Skeletal muscle tissue (tissue), 4 donors: ENCODE data around the gene TMTC3. TPM values are rescaled to one million over a fixed set of nuclear protein-coding genes. Genes with fewer than 3 reads are reported as not detected.
A peak's percentile ranks its signal among the peaks of the same experiment; 100 is the strongest.
"Not testable (repeated sequence)": the region's sequence is repeated elsewhere in the genome, so short reads cannot be mapped to it uniquely, and the experiment has no call there.

Source experiments
- H3K27ac ChIP-seq: one replicate; pipeline ENCODE4 v1.7.0; 2013; ENCODE audit warnings: mild to moderate bottlenecking, low read depth, low read length, inconsistent platforms
- H3K27me3 ChIP-seq, 3 donors: one replicate each; pipeline ENCODE4 v1.7.0; 2013; ENCODE audit warnings: low read length in 3 of 3; ENCODE audit not compliant: control insufficient read depth in 3 of 3, insufficient read depth in 3 of 3
- H3K36me3 ChIP-seq, 3 donors: one replicate each; pipeline ENCODE4 v1.7.0; 2013; ENCODE audit warnings: low read length in 3 of 3; ENCODE audit not compliant: control insufficient read depth in 3 of 3, insufficient read depth in 3 of 3
- H3K4me1 ChIP-seq, 3 donors: one replicate each; pipeline ENCODE4 v1.7.0; 2013; ENCODE audit warnings: low read length in 3 of 3, mild to moderate bottlenecking in 3 of 3; ENCODE audit not compliant: control insufficient read depth in 3 of 3, insufficient read depth in 3 of 3
- H3K4me3 ChIP-seq, 3 donors: one replicate each; pipeline ENCODE4 v1.7.0; 2013; ENCODE audit warnings: low read length in 3 of 3
- H3K9ac ChIP-seq, 3 donors: one replicate each; pipeline ENCODE4 v1.7.0; 2013; ENCODE audit warnings: low read length in 3 of 3, mild to moderate bottlenecking in 3 of 3, moderate library complexity in 2 of 3, low read depth in 1 of 3
- H3K9me3 ChIP-seq, 3 donors: one replicate each; pipeline ENCODE4 v1.7.0; 2013; ENCODE audit warnings: low read length in 3 of 3; ENCODE audit not compliant: control insufficient read depth in 3 of 3
- total RNA-seq: library from RNA; depleted of rRNA; stranded (reverse); fragments of >200 nt; gene quantifications from one replicate; pipeline ENCODE4 v1.2.3, GENCODE V29; 2014
- donor health status: Osteomylitis.

The TMTC3 gene
- total RNA-seq, 1 donor from 2014 or later, result 13.6 TPM

DNA sequence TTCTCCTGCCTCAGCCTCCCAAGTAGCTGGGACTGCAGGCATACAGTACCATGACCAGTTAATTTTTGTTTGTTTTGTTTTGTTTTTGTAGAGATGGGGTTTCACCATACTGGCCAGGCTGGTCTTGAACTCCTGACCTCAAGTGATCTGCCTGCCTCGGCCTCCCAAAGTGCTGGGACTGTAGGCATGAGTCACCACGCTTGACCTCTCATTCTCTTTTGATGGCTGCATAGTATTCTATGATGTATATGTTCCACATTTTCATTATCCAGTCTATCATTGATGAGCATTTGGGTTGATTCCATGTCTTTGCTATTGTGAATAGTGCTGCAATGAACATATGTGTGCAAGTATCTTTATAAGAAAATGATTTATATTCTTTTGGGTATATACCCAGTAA is 8.9 kb upstream of the TMTC3 start:
- not testable (repeated sequence) for H3K4me3 ChIP-seq, H3K27me3 ChIP-seq, H3K9ac ChIP-seq, H3K27ac ChIP-seq, H3K9me3 ChIP-seq, H3K36me3 ChIP-seq, H3K4me1 ChIP-seq

DNA sequence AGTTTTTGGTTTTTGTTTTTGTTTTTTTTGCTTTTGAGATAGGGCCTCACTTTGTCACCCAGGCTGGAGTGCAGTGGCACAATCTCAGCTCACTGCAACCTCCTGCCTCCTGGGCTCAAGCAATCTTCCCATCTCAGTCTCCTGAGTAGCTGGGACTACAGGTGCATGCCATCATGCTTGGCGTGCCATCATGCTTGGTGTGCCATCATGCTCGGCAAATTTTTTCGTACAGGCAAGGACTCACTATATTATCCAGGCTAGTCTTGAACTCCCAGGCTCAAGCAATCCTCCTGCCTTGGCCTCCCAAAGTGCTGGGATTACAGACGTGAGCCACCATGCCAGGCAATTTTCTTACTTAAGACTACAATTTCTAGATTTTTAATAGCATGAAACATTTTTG is 2.4 kb upstream of the TMTC3 start:
- H3K36me3 ChIP-seq, H3K9me3 ChIP-seq, H3K27me3 ChIP-seq, H3K27ac ChIP-seq, H3K9ac ChIP-seq, H3K4me3 ChIP-seq: not testable (repeated sequence)
- peaks cover 6 to 15% (median 14%) of the 10 kb centered on the region in 3 donors for H3K4me1 ChIP-seq

DNA sequence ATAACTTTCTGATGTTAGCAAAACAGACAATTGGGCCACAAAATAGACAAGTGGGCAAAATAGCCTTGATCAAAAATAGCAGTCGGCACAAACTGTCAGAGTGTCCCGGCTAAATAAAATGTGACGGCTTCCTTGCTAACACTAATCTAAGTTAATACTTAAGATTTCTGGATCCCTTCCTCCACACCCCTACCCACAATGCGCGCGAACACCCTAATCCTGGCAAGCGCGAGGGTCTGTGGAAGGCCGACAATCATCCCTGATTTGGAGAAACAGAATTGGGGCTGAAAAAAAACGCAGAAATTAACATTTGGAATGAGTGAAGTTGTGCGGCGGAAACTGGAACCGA is 708 bp upstream of the TMTC3 start:
- no peaks in the 10 kb centered on the region for H3K27me3 ChIP-seq
- H3K4me3 ChIP-seq, result peak overlapping the region; percentile 78 to 98 (median 92)

DNA sequence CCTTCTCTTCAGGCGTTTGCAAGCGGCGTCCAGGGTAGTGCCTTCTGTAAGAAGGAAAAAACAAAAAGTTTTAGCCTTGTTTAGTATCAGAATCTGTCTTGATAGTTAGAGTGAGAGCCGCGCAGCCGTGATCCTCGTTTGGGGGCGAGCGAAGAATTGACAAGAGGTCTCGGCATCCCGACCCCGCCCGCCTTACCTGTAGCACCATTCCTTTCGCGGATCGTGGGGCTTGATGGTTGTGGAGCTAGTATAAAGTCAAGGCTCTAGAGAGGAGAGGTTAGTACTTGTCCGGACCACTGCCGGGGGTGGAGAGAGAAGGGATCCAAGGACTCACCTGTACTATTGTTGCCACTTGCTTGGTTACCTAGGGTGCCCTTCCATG is 494 bp downstream of the TMTC3 start:
- peak overlapping the region; percentile 78 to 98 (median 92) for H3K4me3 ChIP-seq

More for the DNA sequence above, 708 bp upstream of the TMTC3 start:
- Histone ChIP-seq H3K9me3 (no peaks in the 10 kb centered on the region), H3K4me1 (peaks cover 6 to 15% (median 14%) of the 10 kb centered on the region in 3 donors), H3K9ac (peak overlapping the region; percentile 78 to 82 (median 79)), H3K27ac (peak overlapping the region; percentile 66), H3K36me3 (peaks cover 0 to 6% (median 0%) of the 10 kb centered on the region in 3 donors)

DNA sequence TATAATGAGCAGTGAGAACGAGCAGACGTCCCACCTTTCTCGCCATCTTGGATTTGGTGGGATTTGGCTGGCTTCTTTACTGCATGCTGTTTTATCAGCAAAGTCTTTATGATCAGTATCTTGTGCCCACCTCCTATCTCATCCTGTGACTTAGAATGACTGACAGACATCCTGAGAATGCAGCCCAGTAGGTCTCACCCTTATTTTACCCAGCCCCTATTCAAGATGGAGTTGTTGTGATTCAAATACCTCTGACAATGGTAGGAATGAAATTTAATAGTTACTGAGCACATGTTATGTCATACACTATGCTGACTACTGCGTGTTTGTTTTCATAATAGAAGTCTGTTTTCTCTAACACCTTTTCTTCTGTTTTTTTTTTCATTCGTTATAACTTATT is 1.9 kb downstream of the TMTC3 start:
- Histone ChIP-seq H3K36me3 (peaks cover 0 to 2% (median 0%) of the 10 kb centered on the region in 3 donors), H3K4me3 (no peak overlapping the region), H3K9ac (no peak overlapping the region), H3K27ac (no peak overlapping the region), H3K9me3 (no peaks in the 10 kb centered on the region), H3K4me1 (peaks cover 6 to 15% (median 14%) of the 10 kb centered on the region in 3 donors), H3K27me3 (no peaks in the 10 kb centered on the region)

More for the DNA sequence above, 494 bp downstream of the TMTC3 start:
- H3K9ac ChIP-seq, result peak overlapping the region; percentile 77 to 90 (median 85)
- peaks cover 0 to 6% (median 0%) of the 10 kb centered on the region in 3 donors for H3K36me3 ChIP-seq
- peak overlapping the region; percentile 14 for H3K27ac ChIP-seq
- H3K27me3 ChIP-seq, result no peaks in the 10 kb centered on the region
- peaks cover 6 to 15% (median 14%) of the 10 kb centered on the region in 3 donors for H3K4me1 ChIP-seq
- H3K9me3 ChIP-seq, result no peaks in the 10 kb centered on the region

DNA sequence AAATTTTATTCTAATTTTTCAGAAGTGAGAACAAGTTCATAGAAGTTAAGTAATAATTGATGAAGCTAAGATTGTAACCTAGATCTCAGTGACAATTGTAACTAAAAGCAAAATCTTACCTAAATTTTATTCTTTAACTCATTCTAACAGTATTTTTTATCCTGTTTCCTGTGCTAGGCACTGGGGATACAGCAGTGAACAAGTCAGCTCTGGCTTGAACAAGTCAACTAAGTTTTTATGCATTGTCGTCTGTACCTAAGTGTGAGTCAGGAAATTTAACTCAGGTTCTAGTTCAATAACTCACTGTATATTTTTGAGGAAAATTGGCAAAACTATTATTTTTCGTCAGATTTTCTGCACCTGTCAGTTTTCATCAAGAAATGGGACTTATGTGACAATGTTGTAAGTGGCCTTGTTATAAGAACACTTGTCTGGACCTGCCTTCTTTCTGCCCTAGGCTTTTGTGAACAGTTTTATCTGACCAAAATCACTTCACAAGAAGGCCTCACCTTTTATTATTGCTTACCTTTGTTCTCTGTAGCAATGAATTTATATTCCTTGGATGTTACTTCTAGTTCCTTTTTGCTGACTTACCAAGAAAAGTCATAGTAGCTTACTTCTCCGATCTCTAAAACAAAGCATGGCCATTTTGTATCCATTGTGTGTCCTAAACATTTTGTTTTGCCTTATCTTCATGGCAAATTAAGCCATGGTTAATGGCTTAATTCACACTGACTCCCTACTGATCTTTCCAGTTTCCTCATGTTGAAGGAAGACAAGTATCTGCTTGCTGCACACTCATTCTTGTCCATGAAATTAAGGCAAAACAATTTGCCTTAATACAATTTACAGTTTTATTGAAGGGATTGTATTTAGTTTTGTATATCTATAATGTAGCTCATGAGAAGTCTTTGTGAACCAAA is 2.7 kb downstream of the TMTC3 start:
- Histone ChIP-seq H3K9me3 (no peaks in the 10 kb centered on the region), H3K36me3 (no peaks in the 10 kb centered on the region), H3K4me1 (peaks cover 6 to 15% (median 14%) of the 10 kb centered on the region in 3 donors), H3K27ac (no peak overlapping the region), H3K4me3 (no peak overlapping the region), H3K9ac (no peak overlapping the region), H3K27me3 (no peaks in the 10 kb centered on the region)

DNA sequence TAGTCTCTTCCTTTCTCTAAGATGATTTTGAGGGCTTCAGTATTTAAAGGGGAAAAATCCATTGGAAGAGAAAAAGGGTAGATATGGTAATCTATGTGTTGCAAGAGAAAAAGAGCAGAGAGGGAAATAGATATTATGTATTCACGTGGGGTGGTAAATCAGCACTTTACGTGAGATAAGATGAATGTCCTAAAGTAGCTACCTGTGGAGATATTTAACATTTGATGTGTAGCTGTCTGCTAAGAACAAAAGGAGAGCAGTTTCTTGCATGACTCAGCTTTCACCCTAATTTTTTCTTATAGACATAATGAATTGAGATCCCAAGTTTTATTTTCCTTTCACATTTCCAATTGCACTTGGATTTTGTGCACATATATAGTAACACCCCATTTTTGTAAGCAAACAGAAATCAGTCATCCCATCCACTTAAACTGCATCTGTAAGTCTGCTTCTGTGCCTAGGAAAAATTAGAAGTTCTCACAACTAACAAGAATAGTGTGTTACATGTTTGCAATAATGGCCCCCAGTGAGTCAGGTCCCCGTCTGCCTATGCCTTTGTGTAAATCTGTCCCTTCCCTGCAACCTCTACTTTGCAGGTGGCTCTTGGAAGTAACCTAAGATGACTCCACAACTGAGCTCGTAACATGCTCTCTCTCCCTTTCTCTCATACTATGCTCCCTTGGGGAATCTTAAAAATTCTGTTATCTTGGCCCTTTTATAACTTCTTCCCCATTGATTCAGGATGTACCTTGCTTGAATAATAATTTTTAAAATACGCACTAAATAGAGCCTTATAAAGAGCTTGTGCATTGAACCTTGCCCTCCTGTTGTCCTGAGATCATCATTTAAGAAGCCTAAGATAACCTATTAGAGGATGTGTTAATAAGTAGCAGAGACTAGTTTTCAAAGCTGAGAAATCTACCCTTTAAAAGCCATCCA is 3.7 kb downstream of the TMTC3 start:
- Histone ChIP-seq H3K4me1 (peaks cover 6 to 15% (median 14%) of the 10 kb centered on the region in 3 donors), H3K9ac (peak overlapping the region in 1 of 3 donors; percentile 12), H3K36me3 (no peaks in the 10 kb centered on the region), H3K27me3 (no peaks in the 10 kb centered on the region), H3K27ac (no peak overlapping the region), H3K9me3 (no peaks in the 10 kb centered on the region), H3K4me3 (no peak overlapping the region)

DNA sequence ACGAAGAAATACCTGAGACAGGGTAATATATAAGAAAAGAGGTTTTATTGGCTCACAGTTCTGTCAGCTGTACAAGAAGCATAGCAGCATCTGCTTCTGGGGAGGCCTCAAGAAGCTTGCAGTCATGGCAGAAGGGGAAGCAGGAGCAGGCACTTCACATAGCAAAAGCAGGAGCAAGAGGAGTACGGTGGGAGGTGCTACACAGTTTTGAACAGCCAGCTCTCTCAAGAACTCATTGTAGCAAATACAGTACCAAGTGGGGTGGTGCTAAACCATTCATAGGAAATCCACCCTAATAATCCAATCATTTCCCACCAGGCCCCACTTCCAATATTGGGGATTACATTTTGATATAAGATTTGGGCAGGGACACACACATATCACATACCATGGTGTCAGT is 8.0 kb downstream of the TMTC3 start:
- Histone ChIP-seq H3K27me3 (no peaks in the 10 kb centered on the region), H3K9me3 (no peaks in the 10 kb centered on the region), H3K4me1 (no peaks in the 10 kb centered on the region), H3K36me3 (no peaks in the 10 kb centered on the region), H3K4me3 (no peak overlapping the region), H3K27ac (no peak overlapping the region), H3K9ac (no peak overlapping the region)

DNA sequence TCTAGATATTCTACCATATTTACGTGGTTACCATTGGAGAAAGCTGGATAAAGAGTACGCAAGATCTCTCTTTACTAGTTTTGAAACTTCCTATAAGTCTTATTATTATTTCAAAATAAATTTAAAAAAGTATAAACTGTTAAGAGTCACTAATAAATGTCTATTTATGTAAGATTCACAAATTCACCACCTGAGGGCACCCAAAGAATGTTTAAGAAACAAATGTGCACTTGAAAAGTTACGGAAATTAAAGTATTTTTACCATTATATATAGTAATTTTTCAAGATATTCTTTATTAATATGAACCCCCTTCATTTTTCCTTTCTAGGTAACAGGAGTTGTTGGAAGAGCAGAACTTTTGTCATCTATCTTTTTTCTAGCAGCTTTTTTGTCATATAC is 11.9 kb downstream of the TMTC3 start:
- Histone ChIP-seq H3K4me3 (no peak overlapping the region), H3K27me3 (no peaks in the 10 kb centered on the region), H3K9me3 (no peaks in the 10 kb centered on the region), H3K4me1 (no peaks in the 10 kb centered on the region), H3K27ac (no peak overlapping the region), H3K36me3 (peaks cover 0 to 3% (median 0%) of the 10 kb centered on the region in 3 donors), H3K9ac (no peak overlapping the region)
